ENCODE data around the gene BCL7B. TPM values are rescaled to one million over a fixed set of nuclear protein-coding genes. Genes with fewer than 3 reads are reported as not detected.
"Not testable (repeated sequence)": the region's sequence is repeated elsewhere in the genome, so short reads cannot be mapped to it uniquely, and the experiment has no call there.

Gene BCL7B
- total RNA-seq, 1 donor from 2014 or later = 82.9 TPM

DNA sequence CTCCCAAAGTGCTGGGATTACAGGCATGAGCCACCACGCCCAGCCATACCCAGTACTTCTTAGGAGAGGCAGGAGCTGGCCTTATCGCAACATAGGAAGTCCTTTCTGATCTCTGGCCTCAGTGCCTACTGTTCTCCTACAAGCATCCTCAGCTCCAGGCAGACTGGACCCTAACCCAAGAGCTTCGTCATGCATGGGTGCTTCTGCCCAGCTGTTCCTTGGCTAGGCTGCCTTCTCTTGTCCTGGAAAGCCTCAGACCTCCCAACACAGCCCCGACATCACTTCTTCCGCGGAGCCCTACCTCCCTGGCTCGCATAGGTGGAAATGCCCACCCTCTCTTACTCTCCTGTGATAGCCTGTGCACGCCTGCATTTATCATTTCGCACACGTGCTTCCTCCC, 15.8 kb downstream of the BCL7B start:
- H3K27ac ChIP-seq (replicated peaks) = no peak overlapping the region
- H3K9me3 ChIP-seq (replicated peaks) = no peaks in the 10 kb centered on the region
- peaks cover 5% of the 10 kb centered on the region for H3K4me1 ChIP-seq
- DNase-seq = no peak
- TF ChIP-seq, protein P1, sequence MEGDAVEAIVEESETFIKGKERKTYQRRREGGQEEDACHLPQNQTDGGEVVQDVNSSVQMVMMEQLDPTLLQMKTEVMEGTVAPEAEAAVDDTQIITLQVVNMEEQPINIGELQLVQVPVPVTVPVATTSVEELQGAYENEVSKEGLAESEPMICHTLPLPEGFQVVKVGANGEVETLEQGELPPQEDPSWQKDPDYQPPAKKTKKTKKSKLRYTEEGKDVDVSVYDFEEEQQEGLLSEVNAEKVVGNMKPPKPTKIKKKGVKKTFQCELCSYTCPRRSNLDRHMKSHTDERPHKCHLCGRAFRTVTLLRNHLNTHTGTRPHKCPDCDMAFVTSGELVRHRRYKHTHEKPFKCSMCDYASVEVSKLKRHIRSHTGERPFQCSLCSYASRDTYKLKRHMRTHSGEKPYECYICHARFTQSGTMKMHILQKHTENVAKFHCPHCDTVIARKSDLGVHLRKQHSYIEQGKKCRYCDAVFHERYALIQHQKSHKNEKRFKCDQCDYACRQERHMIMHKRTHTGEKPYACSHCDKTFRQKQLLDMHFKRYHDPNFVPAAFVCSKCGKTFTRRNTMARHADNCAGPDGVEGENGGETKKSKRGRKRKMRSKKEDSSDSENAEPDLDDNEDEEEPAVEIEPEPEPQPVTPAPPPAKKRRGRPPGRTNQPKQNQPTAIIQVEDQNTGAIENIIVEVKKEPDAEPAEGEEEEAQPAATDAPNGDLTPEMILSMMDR (IDR thresholded peaks at IDR 0.05; ENCODE audit: borderline replicate concordance) = no peak
- no peak overlapping the region for H3K4me3 ChIP-seq
- H3K36me3 ChIP-seq = peaks cover 73% of the 10 kb centered on the region
- H3K27me3 ChIP-seq (ENCODE audit: low read depth) = no peaks in the 10 kb centered on the region
- intact Hi-C loops (cut with micrococcal nuclease) = no loop called here

GRCh38 chr7:73539709-73540108, 17.8 kb downstream of the BCL7B start:
- intact Hi-C loops (cut with micrococcal nuclease) = no loop called here
- Histone ChIP-seq H3K27me3 (ENCODE audit: low read depth) (no peaks in the 10 kb centered on the region), H3K4me3 (no peak overlapping the region), H3K27ac (replicated peaks) (no peak overlapping the region), H3K4me1 (no peaks in the 10 kb centered on the region), H3K9me3 (replicated peaks) (no peaks in the 10 kb centered on the region), H3K36me3 (peaks cover 89% of the 10 kb centered on the region)
- TF ChIP-seq, protein P1 (IDR thresholded peaks at IDR 0.05; ENCODE audit: borderline replicate concordance) = no peak
- DNase-seq = no peak

- H3K9me3 ChIP-seq (replicated peaks); H3K27ac ChIP-seq (replicated peaks); intact Hi-C loops (cut with micrococcal nuclease); DNase-seq; H3K4me3 ChIP-seq; H3K4me1 ChIP-seq; H3K27me3 ChIP-seq (ENCODE audit: low read depth): not testable (repeated sequence)
- H3K36me3 ChIP-seq = peaks cover 91% of the 10 kb centered on the region
These were observed 19.0 kb downstream of the BCL7B start for GRCh38 chr7:73538510-73538909.

- Histone ChIP-seq H3K4me3 (no peak overlapping the region), H3K9me3 (replicated peaks) (no peaks in the 10 kb centered on the region), H3K27ac (replicated peaks) (no peak overlapping the region), H3K36me3 (peaks cover 79% of the 10 kb centered on the region), H3K4me1 (no peaks in the 10 kb centered on the region), H3K27me3 (ENCODE audit: low read depth) (no peaks in the 10 kb centered on the region)
- no peak for DNase-seq
- intact Hi-C loops (cut with micrococcal nuclease) = no loop called here
- TF ChIP-seq, protein P1 (IDR thresholded peaks at IDR 0.05; ENCODE audit: borderline replicate concordance) = no peak
These were observed 20.4 kb downstream of the BCL7B start for GRCh38 chr7:73537051-73537450.

- TF ChIP-seq, protein P1 (IDR thresholded peaks at IDR 0.05; ENCODE audit: borderline replicate concordance) = no peak
- Histone ChIP-seq H3K4me1 (no peaks in the 10 kb centered on the region), H3K27ac (replicated peaks) (no peak overlapping the region), H3K36me3 (peaks cover 73% of the 10 kb centered on the region), H3K9me3 (replicated peaks) (no peaks in the 10 kb centered on the region), H3K4me3 (no peak overlapping the region), H3K27me3 (ENCODE audit: low read depth) (no peaks in the 10 kb centered on the region)
- intact Hi-C loops (cut with micrococcal nuclease) = no loop called here
- no peak for DNase-seq
These were observed 21.0 kb downstream of the BCL7B start for GRCh38 chr7:73536479-73536878.

- not testable (repeated sequence) for DNase-seq; H3K9me3 ChIP-seq (replicated peaks)
- H3K36me3 ChIP-seq = peaks cover 68% of the 10 kb centered on the region
These were observed 21.6 kb downstream of the BCL7B start for GRCh38 chr7:73535918-73536317.

GRCh38 chr7:73533742-73534141, 23.7 kb downstream of the BCL7B start:
- Histone ChIP-seq H3K27me3 (ENCODE audit: low read depth) (no peaks in the 10 kb centered on the region), H3K36me3 (peaks cover 46% of the 10 kb centered on the region), H3K9me3 (replicated peaks) (no peaks in the 10 kb centered on the region), H3K4me1 (no peaks in the 10 kb centered on the region), H3K4me3 (no peak overlapping the region), H3K27ac (replicated peaks) (no peak overlapping the region)
- no peak for DNase-seq
- TF ChIP-seq, protein P1 (IDR thresholded peaks at IDR 0.05; ENCODE audit: borderline replicate concordance) = no peak
- intact Hi-C loops (cut with micrococcal nuclease) = no loop called here

More at GRCh38 chr7:73535918-73536317, 21.6 kb downstream of the BCL7B start:
- H3K27me3 ChIP-seq (ENCODE audit: low read depth); H3K27ac ChIP-seq (replicated peaks); H3K4me1 ChIP-seq; H3K4me3 ChIP-seq; intact Hi-C loops (cut with micrococcal nuclease): not testable (repeated sequence)

All from left ventricle myocardium inferior (tissue), 1 donor.